H1 (cell line): ENCODE results near the gene TFR2. TPM values are rescaled to one million over a fixed set of nuclear protein-coding genes. Genes with fewer than 3 reads are reported as not detected.

Experiments used
- CTCF ChIA-PET: fragments of 300-600 bp; sonication (Branson Sonifier 250); formaldehyde crosslinking; loops from one replicate; lab custom pipeline; 2021; ENCODE audit not compliant: partially characterized antibody; lab: Charles Lee
- POLR2A ChIA-PET: fragments of 300-600 bp; sonication (Branson Sonifier 250); formaldehyde crosslinking; loops from one replicate; lab custom pipeline; 2021; ENCODE audit warnings: inconsistent platforms; ENCODE audit not compliant: partially characterized antibody; lab: Charles Lee
- DNase-seq, 2 experiments: peaks; one replicate each; pipeline versions ENCODE4 v3.0.0 to v3.0.0-alpha.2; 2010 to 2022; ENCODE audit warnings: low spot score in 2 of 2, low read depth in 1 of 2, mixed read lengths in 1 of 2
- FAIRE-seq: peaks from 2 replicates; lab custom pipeline; 2011; peaks lifted over from hg19 to GRCh38; lab: Jason Lieb, UNC
- H2AFZ ChIP-seq: 2 replicates; pipeline ENCODE4 v1.8.1; 2012; ENCODE audit warnings: low read length, inconsistent platforms
- H2AK5ac ChIP-seq: 2 replicates; pipeline ENCODE4 v1.6.1; 2013; ENCODE audit warnings: low read depth, low read length
- H2BK120ac ChIP-seq: replicated peaks from 2 replicates; pipeline ENCODE3; 2013; ENCODE audit warnings: low read depth, low read length, inconsistent platforms
- H2BK12ac ChIP-seq: 2 replicates; pipeline ENCODE4 v1.6.1; 2013; ENCODE audit warnings: low read depth, low read length
- H2BK15ac ChIP-seq: 2 replicates; pipeline ENCODE4 v1.6.1; 2013; ENCODE audit warnings: low read length
- H2BK20ac ChIP-seq: 2 replicates; pipeline ENCODE4 v1.6.1; 2013; ENCODE audit warnings: low read length
- H2BK5ac ChIP-seq: 2 replicates; pipeline ENCODE4 v1.6.1; 2013; ENCODE audit warnings: low read depth, low read length
- H3K14ac ChIP-seq: 2 replicates; pipeline ENCODE4 v1.6.1; 2013; ENCODE audit warnings: inconsistent platforms; ENCODE audit not compliant: insufficient read length
- H3K18ac ChIP-seq: 2 replicates; pipeline ENCODE4 v1.6.1; 2013; ENCODE audit warnings: low read length; ENCODE audit errors: extremely low read depth
- H3K23ac ChIP-seq: 2 replicates; pipeline ENCODE4 v1.6.1; 2013; ENCODE audit warnings: inconsistent platforms; ENCODE audit not compliant: insufficient read length
- H3K23me2 ChIP-seq: 2 replicates; pipeline ENCODE4 v1.6.1; 2013; ENCODE audit warnings: low read depth, low read length
- H3K27ac ChIP-seq: 2 replicates; pipeline ENCODE4 v1.6.1; 2011; ENCODE audit warnings: low read depth, low read length, inconsistent platforms
- H3K27me3 ChIP-seq, 4 experiments: replicated peaks in 1 of 4; 1 replicate in 1 of 4; 2 replicates in 3 of 4; pipeline versions ENCODE4 v1.6.1 to v1.8.1; 2011 to 2013; ENCODE audit warnings: low read length in 3 of 4, mild to moderate bottlenecking in 3 of 4, inconsistent platforms in 2 of 4, mixed read lengths in 2 of 4, moderate library complexity in 1 of 4; ENCODE audit not compliant: control insufficient read depth in 3 of 4, insufficient read depth in 3 of 4; ENCODE audit errors: extremely low read depth in 1 of 4
- H3K36me3 ChIP-seq, 4 experiments: 2 replicates each; pipeline versions ENCODE4 v1.6.1 to v1.8.1; 2011 to 2013; ENCODE audit warnings: mild to moderate bottlenecking in 4 of 4, low read length in 3 of 4, moderate library complexity in 2 of 4, control low read depth in 1 of 4, inconsistent platforms in 1 of 4; ENCODE audit not compliant: insufficient read depth in 4 of 4, control insufficient read depth in 2 of 4
- H3K4ac ChIP-seq: replicated peaks from 2 replicates; pipeline ENCODE3; 2013; ENCODE audit warnings: low read length, low read depth, mixed read lengths, inconsistent platforms; ENCODE audit not compliant: insufficient read length
- H3K4me1 ChIP-seq, 4 experiments: replicated peaks in 1 of 4; 1 replicate in 1 of 4; 2 replicates in 3 of 4; pipeline versions ENCODE4 v1.6.1 to v1.8.1; 2011 to 2013; ENCODE audit warnings: low read length in 3 of 4, inconsistent platforms in 2 of 4, mixed read lengths in 1 of 4; ENCODE audit not compliant: insufficient read depth in 4 of 4, control insufficient read depth in 3 of 4
- H3K4me2 ChIP-seq, 2 experiments: 2 replicates each; pipeline versions ENCODE4 v1.6.1 to v1.8.1; 2011 to 2013; ENCODE audit warnings: low read depth in 2 of 2, low read length in 2 of 2, control low read depth in 1 of 2, inconsistent platforms in 1 of 2, mild to moderate bottlenecking in 1 of 2; ENCODE audit not compliant: insufficient read depth in 1 of 2
- H3K4me3 ChIP-seq, 4 experiments: fragments of 200-600, 300-600 bp in 1 of 4; sonication (generic), shearing (Covaris generic), sonication (Bioruptor Twin) in 1 of 4; 2 replicates each; pipeline versions ENCODE4 v1.5.1 to v1.8.1; 2011 to 2016; ENCODE audit warnings: low read length in 4 of 4, low read depth in 3 of 4, control low read depth in 2 of 4, inconsistent platforms in 2 of 4, mild to moderate bottlenecking in 2 of 4, mixed read lengths in 1 of 4, moderate library complexity in 1 of 4; ENCODE audit not compliant: insufficient read depth in 2 of 4; ENCODE audit errors: extremely low read depth in 1 of 4
- H3K56ac ChIP-seq: replicated peaks from 2 replicates; pipeline ENCODE3; 2013; ENCODE audit warnings: low read depth, mild to moderate bottlenecking, mixed read lengths, low read length, inconsistent platforms; ENCODE audit not compliant: insufficient read length
- H3K79me1 ChIP-seq: 2 replicates; pipeline ENCODE4 v1.6.1; 2013; ENCODE audit warnings: low read depth, low read length, control low read depth
- H3K79me2 ChIP-seq, 2 experiments: 2 replicates each; pipeline versions ENCODE4 v1.6.1 to v1.8.1; 2012 to 2013; ENCODE audit warnings: low read length in 2 of 2, mild to moderate bottlenecking in 2 of 2, inconsistent platforms in 1 of 2; ENCODE audit not compliant: insufficient read depth in 2 of 2, control insufficient read depth in 1 of 2
- H3K9ac ChIP-seq, 4 experiments: replicated peaks in 1 of 4; 1 replicate in 1 of 4; 2 replicates in 3 of 4; pipeline versions ENCODE4 v1.6.1 to v1.8.1; 2011 to 2013; ENCODE audit warnings: low read depth in 3 of 4, low read length in 3 of 4, control low read depth in 2 of 4, mild to moderate bottlenecking in 2 of 4, moderate library complexity in 2 of 4, inconsistent platforms in 1 of 4; ENCODE audit errors: extremely low read depth in 1 of 4
- H3K9me3 ChIP-seq, 2 experiments: 2 replicates each; pipeline versions ENCODE4 v1.6.1 to v1.8.1; 2012 to 2013; ENCODE audit warnings: mild to moderate bottlenecking in 2 of 2, moderate library complexity in 2 of 2, control low read depth in 1 of 2, inconsistent platforms in 1 of 2, low read depth in 1 of 2, low read length in 1 of 2, mixed read lengths in 1 of 2; ENCODE audit not compliant: insufficient read depth in 2 of 2
- H4K20me1 ChIP-seq, 2 experiments: replicated peaks in 1 of 2; 2 replicates each; pipeline versions ENCODE3 to v1.8.1; 2011 to 2013; ENCODE audit warnings: inconsistent platforms in 2 of 2, low read length in 2 of 2, mild to moderate bottlenecking in 1 of 2; ENCODE audit not compliant: insufficient read depth in 2 of 2, control insufficient read depth in 1 of 2
- H4K5ac ChIP-seq: 2 replicates; pipeline ENCODE4 v1.6.1; 2013; ENCODE audit warnings: low read length, low read depth, mixed read lengths, inconsistent platforms; ENCODE audit not compliant: insufficient read length
- H4K8ac ChIP-seq: 2 replicates; pipeline ENCODE4 v1.8.0; 2013; ENCODE audit warnings: mild to moderate bottlenecking, moderate library complexity, low read length, inconsistent platforms; ENCODE audit not compliant: insufficient read depth; ENCODE audit errors: extremely low read depth
- H4K91ac ChIP-seq: replicated peaks from 2 replicates; pipeline ENCODE3; 2013; ENCODE audit warnings: low read length, mixed read lengths, inconsistent platforms; ENCODE audit not compliant: insufficient read length
- BCL11A ChIP-seq, 2 experiments: IDR thresholded peaks; one replicate each; pipeline ENCODE4 v1.6.1; 2011; ENCODE audit warnings: low read depth in 2 of 2, low read length in 2 of 2, mild to moderate bottlenecking in 2 of 2
- SP1 ChIP-seq: IDR thresholded peaks from 2 replicates; pipeline ENCODE4 v1.6.1; 2011; ENCODE audit warnings: low read depth, low read length
- WGBS, 2 experiments: shearing (Covaris generic) in 1 of 2; methylation state at CpG; one replicate each; pipeline versions ENCODE4 v1.1.6 to v1.1.7; 2013 to 2015; ENCODE audit warnings: low lambda C conversion rate in 2 of 2, mixed read lengths in 2 of 2, inconsistent platforms in 1 of 2, low coverage in 1 of 2, missing lambda C conversion rate in 1 of 2; ENCODE audit not compliant: insufficient replicate concordance in 2 of 2, insufficient coverage in 1 of 2, insufficient read length in 1 of 2; ENCODE audit errors: extremely low coverage in 1 of 2, missing lambda C conversion rate in 1 of 2; 5-methylcytosine and 5-hydroxymethylcytosine counted together
- polyA plus RNA-seq, 7 experiments: library from polyadenylated mRNA; depleted of rRNA in 3 of 7; stranded (reverse) in 5 of 7; unstranded in 2 of 7; fragments of >200 nt in 5 of 7; fragments of 200-250 nt in 2 of 7; gene quantifications; 1 replicate in 5 of 7; 2 replicates in 1 of 7; 4 replicates in 1 of 7; pipeline versions ENCODE4 v1.2.1 to v1.2.3, GENCODE V29; 2011 to 2013; ENCODE audit warnings: missing spikeins in 2 of 7, mixed read lengths in 2 of 7
- total RNA-seq: library from RNA; stranded (reverse); fragmentation: NEBNext Ultra II Directional; extraction: Animal tissue kit (Norgen Biotek cat#: 25700); gene quantifications from 2 replicates; pipeline ENCODE4 v1.2.1, GENCODE V29; 2021
- TF ChIP-seq, protein P1 (sequence below): IDR thresholded peaks from 2 replicates; pipeline ENCODE4 v1.6.1; 2012; ENCODE audit warnings: low read length, inconsistent platforms

Gene TFR2
- total and polyA plus RNA-seq, 2 of the 8 experiments (the other 6 are each of a cell fraction or from before 2014, with no cell fraction given): 4.6 to 5.7 TPM

DNA sequence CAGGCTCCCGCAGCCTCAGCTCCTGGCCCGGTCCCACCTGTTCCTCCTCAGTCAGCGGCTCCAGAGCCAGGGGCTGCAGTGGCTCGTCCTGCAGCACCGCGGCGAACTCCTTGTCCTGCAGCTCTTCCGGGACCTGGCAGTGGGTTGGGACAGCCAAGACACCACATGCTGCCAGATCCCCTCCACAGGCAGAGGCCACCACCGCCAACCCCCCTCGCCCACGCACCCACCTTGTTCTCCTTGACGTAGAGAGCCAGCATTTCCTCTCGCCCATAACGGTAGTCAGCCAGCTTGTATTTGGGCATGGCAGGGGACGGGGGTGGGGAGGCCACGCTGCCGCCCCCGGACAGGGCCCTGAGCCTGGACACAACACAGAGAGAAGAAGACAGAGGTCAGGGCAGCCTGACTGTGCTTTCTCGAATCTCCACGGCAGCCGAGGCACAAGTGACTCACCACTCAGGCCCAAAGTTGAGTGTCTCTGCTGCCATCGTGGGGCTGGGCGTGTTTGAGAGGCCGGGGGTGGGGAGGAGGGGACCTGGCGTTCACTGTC, 46.5 kb upstream of the TFR2 start:
- no peak overlapping the region for H3K9ac ChIP-seq
- H2BK15ac ChIP-seq: no peak overlapping the region
- TF ChIP-seq BCL11A (IDR thresholded peaks at IDR 0.05; ENCODE audit: low read depth in 2 of 2, low read length in 2 of 2) (no peak), SP1 (no peak)
- TF ChIP-seq, protein P1, sequence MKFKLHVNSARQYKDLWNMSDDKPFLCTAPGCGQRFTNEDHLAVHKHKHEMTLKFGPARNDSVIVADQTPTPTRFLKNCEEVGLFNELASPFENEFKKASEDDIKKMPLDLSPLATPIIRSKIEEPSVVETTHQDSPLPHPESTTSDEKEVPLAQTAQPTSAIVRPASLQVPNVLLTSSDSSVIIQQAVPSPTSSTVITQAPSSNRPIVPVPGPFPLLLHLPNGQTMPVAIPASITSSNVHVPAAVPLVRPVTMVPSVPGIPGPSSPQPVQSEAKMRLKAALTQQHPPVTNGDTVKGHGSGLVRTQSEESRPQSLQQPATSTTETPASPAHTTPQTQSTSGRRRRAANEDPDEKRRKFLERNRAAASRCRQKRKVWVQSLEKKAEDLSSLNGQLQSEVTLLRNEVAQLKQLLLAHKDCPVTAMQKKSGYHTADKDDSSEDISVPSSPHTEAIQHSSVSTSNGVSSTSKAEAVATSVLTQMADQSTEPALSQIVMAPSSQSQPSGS: no peak
- H2AK5ac ChIP-seq: no peak overlapping the region
- no peak for DNase-seq
- no peak overlapping the region for H3K4ac ChIP-seq
- no peak overlapping the region for H4K5ac ChIP-seq
- H3K4me1 ChIP-seq: peaks cover 0 to 17% (median 11%) of the 10 kb centered on the region in 4 experiments; a peak in 6 of 7 replicates
- H2BK120ac ChIP-seq: no peak overlapping the region
- H3K4me3 ChIP-seq: no peak overlapping the region
- H3K27ac ChIP-seq: no peak overlapping the region
- no peak for FAIRE-seq
- no peak overlapping the region for H2BK12ac ChIP-seq
- ChIA-PET CTCF (interaction anchor here (0.6 to 20.7 kb wide), 5 partner anchors 21 to 90 kb away, joined by 3 to 254 read pairs (median 5); partner anchors contain the start of genes MOSPD3 and POP7), POLR2A (interaction anchor here (0.6 to 14.3 kb wide), 5 partner anchors 9 to 90 kb away, joined by 3 to 257 read pairs (median 4); partner anchors contain the start of gene POP7)
- WGBS, 2 experiments: 93% methylated on average over 20 of the region's 25 CpGs; no CpG with 5 or more reads in 1 of the 2 experiments
- no peak overlapping the region for H3K4me2 ChIP-seq
- no peak overlapping the region for H2BK20ac ChIP-seq
- no peaks in the 10 kb centered on the region for H3K27me3 ChIP-seq
- H2AFZ ChIP-seq: no peak overlapping the region
- no peak overlapping the region for H2BK5ac ChIP-seq
- no peak overlapping the region for H3K56ac ChIP-seq
- peaks cover 34 to 66% (median 55%) of the 10 kb centered on the region in 4 experiments for H3K36me3 ChIP-seq
- H3K14ac ChIP-seq: no peak overlapping the region
- H3K23me2 ChIP-seq: peaks cover 10% of the 10 kb centered on the region
- peaks cover 30 to 56% of the 10 kb centered on the region in 2 experiments for H4K20me1 ChIP-seq
- H4K8ac ChIP-seq: no peak overlapping the region
- H3K79me2 ChIP-seq: peaks cover 17 to 56% of the 10 kb centered on the region in 2 experiments
- H3K79me1 ChIP-seq: peaks cover 14% of the 10 kb centered on the region
- H4K91ac ChIP-seq: no peak overlapping the region
- no peak overlapping the region for H3K23ac ChIP-seq
- no peak overlapping the region for H3K18ac ChIP-seq
- H3K9me3 ChIP-seq: no peaks in the 10 kb centered on the region
